Measurements from ENCODE around the gene CFAP92. TPM values are rescaled to one million over a fixed set of nuclear protein-coding genes. Genes with fewer than 3 reads are reported as not detected.

Gene CFAP92
- total and polyA plus RNA-seq, 2 donors (not counting 1 experiment from before 2014, with no cell fraction given), result not detected

- H4K20me1 ChIP-seq (ENCODE audit: control insufficient read depth, insufficient read depth, low read length, poor library complexity, severe bottlenecking), result no peaks in the 10 kb centered on the region
- peaks cover under 1% of the 10 kb centered on the region in 2 donors for H3K4me1 ChIP-seq (ENCODE audit: control insufficient read depth in 2 of 2, insufficient read depth in 2 of 2, low read length in 2 of 2)
- Mint-ChIP-seq H3K4me1 (no peaks in the 10 kb centered on the region), H3K9me3 (ENCODE audit: insufficient read depth) (no peaks in the 10 kb centered on the region), H3K27ac (no peak overlapping the region), H3K4me3 (no peak overlapping the region), H3K27me3 (peaks cover 8% of the 10 kb centered on the region)
- TF ChIP-seq, protein P1, sequence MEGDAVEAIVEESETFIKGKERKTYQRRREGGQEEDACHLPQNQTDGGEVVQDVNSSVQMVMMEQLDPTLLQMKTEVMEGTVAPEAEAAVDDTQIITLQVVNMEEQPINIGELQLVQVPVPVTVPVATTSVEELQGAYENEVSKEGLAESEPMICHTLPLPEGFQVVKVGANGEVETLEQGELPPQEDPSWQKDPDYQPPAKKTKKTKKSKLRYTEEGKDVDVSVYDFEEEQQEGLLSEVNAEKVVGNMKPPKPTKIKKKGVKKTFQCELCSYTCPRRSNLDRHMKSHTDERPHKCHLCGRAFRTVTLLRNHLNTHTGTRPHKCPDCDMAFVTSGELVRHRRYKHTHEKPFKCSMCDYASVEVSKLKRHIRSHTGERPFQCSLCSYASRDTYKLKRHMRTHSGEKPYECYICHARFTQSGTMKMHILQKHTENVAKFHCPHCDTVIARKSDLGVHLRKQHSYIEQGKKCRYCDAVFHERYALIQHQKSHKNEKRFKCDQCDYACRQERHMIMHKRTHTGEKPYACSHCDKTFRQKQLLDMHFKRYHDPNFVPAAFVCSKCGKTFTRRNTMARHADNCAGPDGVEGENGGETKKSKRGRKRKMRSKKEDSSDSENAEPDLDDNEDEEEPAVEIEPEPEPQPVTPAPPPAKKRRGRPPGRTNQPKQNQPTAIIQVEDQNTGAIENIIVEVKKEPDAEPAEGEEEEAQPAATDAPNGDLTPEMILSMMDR (IDR thresholded peaks at IDR 0.05), result no peak
- TF ChIP-seq EZH2 (IDR thresholded peaks at IDR 0.05; ENCODE audit: borderline replicate concordance, insufficient read depth, low read depth, low read length, poor library complexity, severe bottlenecking), result no peak
- no peak overlapping the region for H2AFZ ChIP-seq (ENCODE audit: insufficient read depth, low read depth, low read length, poor library complexity, severe bottlenecking)
- peaks cover 0 to 11% (median 0%) of the 10 kb centered on the region in 4 experiments for H3K27me3 ChIP-seq (replicated peaks in 1 of 4; ENCODE audit: control extremely low read depth in 1 of 4, control insufficient read depth in 3 of 4, insufficient read depth in 4 of 4, low read length in 3 of 4)
- no peak overlapping the region for H3K4me2 ChIP-seq (replicated peaks; ENCODE audit: low read depth, low read length, poor library complexity, severe bottlenecking)
- ATAC-seq (ENCODE audit: low read depth) (no peak), DNase-seq (no peak)
- WGBS (ENCODE audit: insufficient coverage), result 92% methylated on average over 12 of the region's 14 CpGs
- ChIA-PET POLR2A (no interaction called here), CTCF (no interaction called here)
- H3K79me2 ChIP-seq (ENCODE audit: control insufficient read depth, insufficient read depth, low read length), result no peaks in the 10 kb centered on the region
- H3K9me3 ChIP-seq (ENCODE audit: control extremely low read depth in 1 of 3, control insufficient read depth in 2 of 3, insufficient read depth in 1 of 3, low read length in 2 of 3), result peaks cover 0 to 10% (median 0%) of the 10 kb centered on the region in 3 donors
- no peaks in the 10 kb centered on the region for H3K36me3 ChIP-seq (replicated peaks in 1 of 2; ENCODE audit: control extremely low read depth in 1 of 2, control insufficient read depth in 1 of 2, extremely low read depth in 1 of 2, insufficient read depth in 2 of 2, low read length in 1 of 2)
- no peak overlapping the region for H3K9ac ChIP-seq (ENCODE audit: low read length)
- intact Hi-C loops (cut with micrococcal nuclease), result no loop called here
- no peak overlapping the region for H3K27ac ChIP-seq (ENCODE audit: low read length in 2 of 2)
- H3K4me3 ChIP-seq (ENCODE audit: control extremely low read depth in 1 of 5, extremely low read depth in 1 of 5, insufficient read depth in 1 of 5, low read depth in 2 of 5, low read length in 4 of 5), result no peak overlapping the region
Observed at GRCh38 chr3:129032716-129033115, 38.8 kb upstream of the CFAP92 start.

DNA sequence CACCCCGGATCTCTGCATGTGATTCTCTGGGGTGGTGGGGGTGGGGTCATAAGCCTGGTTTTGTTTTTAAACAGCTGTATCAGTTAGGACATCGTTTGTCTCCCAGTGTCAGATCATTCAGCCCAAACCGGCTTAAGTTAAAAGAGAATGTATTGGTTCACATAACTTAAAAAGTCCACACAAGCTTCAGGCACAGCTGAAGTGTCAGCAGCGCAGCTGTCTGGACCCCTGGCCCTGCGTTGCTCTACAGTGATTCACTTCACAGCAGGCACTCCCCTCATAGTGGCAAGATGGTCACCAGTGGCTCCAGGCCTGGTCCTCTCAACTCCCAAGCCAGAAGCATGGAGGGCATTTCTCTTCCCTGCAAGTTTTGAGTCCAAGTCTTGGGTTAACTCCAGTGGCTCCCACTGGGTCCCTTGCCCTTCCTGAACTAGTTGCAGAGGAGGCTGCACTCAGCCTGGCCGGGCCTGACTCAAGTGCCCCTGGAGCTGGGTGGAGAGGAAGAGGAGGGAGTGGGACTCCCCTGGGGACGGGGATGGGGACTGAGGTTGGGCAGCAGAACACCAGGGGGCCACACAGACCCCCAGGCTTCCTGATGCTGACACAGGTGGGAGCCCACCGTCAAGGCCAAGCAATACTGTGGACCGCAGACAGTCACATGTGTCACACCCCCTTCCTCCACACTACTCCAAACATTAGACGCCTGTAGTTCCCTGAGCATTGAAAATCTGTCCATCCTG lies 37.8 kb upstream of the CFAP92 start:
- Histone ChIP-seq H2AFZ (ENCODE audit: insufficient read depth, low read depth, low read length, poor library complexity, severe bottlenecking) (no peak overlapping the region), H3K4me2 (replicated peaks; ENCODE audit: low read depth, low read length, poor library complexity, severe bottlenecking) (no peak overlapping the region), H3K79me2 (ENCODE audit: control insufficient read depth, insufficient read depth, low read length) (no peaks in the 10 kb centered on the region), H3K4me3 (ENCODE audit: control extremely low read depth in 1 of 5, extremely low read depth in 1 of 5, insufficient read depth in 1 of 5, low read depth in 2 of 5, low read length in 4 of 5) (no peak overlapping the region), H3K9ac (ENCODE audit: low read length) (no peak overlapping the region), H3K36me3 (replicated peaks in 1 of 2; ENCODE audit: control extremely low read depth in 1 of 2, control insufficient read depth in 1 of 2, extremely low read depth in 1 of 2, insufficient read depth in 2 of 2, low read length in 1 of 2) (no peaks in the 10 kb centered on the region), H3K9me3 (ENCODE audit: control extremely low read depth in 1 of 3, control insufficient read depth in 2 of 3, insufficient read depth in 1 of 3, low read length in 2 of 3) (peaks cover 0 to 10% (median 0%) of the 10 kb centered on the region in 3 donors), H4K20me1 (ENCODE audit: control insufficient read depth, insufficient read depth, low read length, poor library complexity, severe bottlenecking) (no peaks in the 10 kb centered on the region), H3K27ac (ENCODE audit: low read length in 2 of 2) (no peak overlapping the region), H3K27me3 (replicated peaks in 1 of 4; ENCODE audit: control extremely low read depth in 1 of 4, control insufficient read depth in 3 of 4, insufficient read depth in 4 of 4, low read length in 3 of 4) (peaks cover 0 to 11% (median 0%) of the 10 kb centered on the region in 4 experiments), H3K4me1 (ENCODE audit: control insufficient read depth in 2 of 2, insufficient read depth in 2 of 2, low read length in 2 of 2) (peaks cover 6 to 9% of the 10 kb centered on the region in 2 donors)
- H3K27me3 Mint-ChIP-seq, result peaks cover 6% of the 10 kb centered on the region
- WGBS (ENCODE audit: insufficient coverage), result 84% methylated on average over 6 of the region's 10 CpGs
- CTCF ChIA-PET, result interaction anchor here (0.6 kb wide), 1 partner anchor 12 kb away, joined by 5 read pairs; no protein-coding TSS in a partner anchor
- no peak overlapping the region for H3K27ac Mint-ChIP-seq
- peaks cover 4% of the 10 kb centered on the region for H3K4me1 Mint-ChIP-seq
- intact Hi-C loops (cut with micrococcal nuclease), result no loop called here
- H3K9me3 Mint-ChIP-seq (ENCODE audit: insufficient read depth), result no peaks in the 10 kb centered on the region
- H3K4me3 Mint-ChIP-seq, result no peak overlapping the region
- no peak for TF ChIP-seq EZH2 (IDR thresholded peaks at IDR 0.05; ENCODE audit: borderline replicate concordance, insufficient read depth, low read depth, low read length, poor library complexity, severe bottlenecking)
- DNase-seq (no peak), ATAC-seq (ENCODE audit: low read depth) (no peak)
- POLR2A ChIA-PET, result no interaction called here

Measured in B cell (primary cell).